Activated CD4-positive, alpha-beta T cell treated with anti-CD3 and anti-CD28 coated beads, Interleukin-2, Interleukin-4, amounts not matched to agents 100 ng/mL and 50 ng/mL, durations not matched to agents 16 hours and 8 hours (primary cell): ENCODE measurements around the gene KIAA1755.

Source experiments
- DNase-seq: peaks from one replicate; pipeline ENCODE4 v3.0.0-alpha.2; 2020; ENCODE audit warnings: low spot score

The KIAA1755 gene

GRCh38 chr20:38184101-38184500 is 76.4 kb downstream of the KIAA1755 start:
- DNase-seq = no peak

DNA sequence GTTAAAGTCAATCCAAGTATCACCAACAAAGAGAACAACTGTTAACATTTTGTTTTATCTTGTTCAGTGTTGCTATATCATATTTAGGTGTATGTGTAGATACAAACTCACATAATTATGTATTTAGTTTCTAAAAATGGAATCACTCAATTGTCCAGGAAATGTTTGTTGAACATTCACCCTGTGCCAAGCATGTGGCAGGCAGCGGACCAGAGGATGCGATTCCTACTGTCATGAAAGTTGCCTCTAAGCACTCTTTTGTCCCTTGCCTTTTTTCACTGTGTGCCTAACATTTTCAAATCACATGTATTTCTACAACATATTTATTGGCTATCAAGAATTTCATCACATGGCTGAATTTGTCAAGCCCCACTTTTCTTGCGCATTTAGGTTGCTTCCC is 78.6 kb downstream of the KIAA1755 start:
- DNase-seq = no peak

GRCh38 chr20:38181207-38181801 is 79.2 kb downstream of the KIAA1755 start:
- no peak for DNase-seq

DNA sequence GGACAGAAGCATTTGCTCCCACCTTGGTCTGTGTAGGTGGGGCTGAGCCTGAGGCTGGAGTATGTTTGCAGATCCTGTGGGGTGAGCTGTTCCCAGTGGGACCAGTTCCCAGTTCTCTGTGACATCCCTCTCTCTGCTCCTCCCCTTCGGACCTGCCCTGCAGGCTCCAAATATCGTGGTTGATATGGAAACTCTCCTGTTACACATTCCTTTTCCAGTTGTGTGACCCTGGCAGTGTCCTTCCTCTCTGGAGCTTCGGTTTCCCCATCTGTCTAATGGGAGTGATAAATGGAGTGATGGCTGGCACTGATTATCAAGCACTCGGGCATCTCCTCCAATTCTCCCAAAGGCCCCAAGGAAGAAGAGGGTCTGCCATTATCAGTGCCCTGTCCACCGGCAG is 79.8 kb downstream of the KIAA1755 start:
- DNase-seq = no peak

- no peak for DNase-seq
These were observed 80.7 kb downstream of the KIAA1755 start for GRCh38 chr20:38179846-38180245.

DNA sequence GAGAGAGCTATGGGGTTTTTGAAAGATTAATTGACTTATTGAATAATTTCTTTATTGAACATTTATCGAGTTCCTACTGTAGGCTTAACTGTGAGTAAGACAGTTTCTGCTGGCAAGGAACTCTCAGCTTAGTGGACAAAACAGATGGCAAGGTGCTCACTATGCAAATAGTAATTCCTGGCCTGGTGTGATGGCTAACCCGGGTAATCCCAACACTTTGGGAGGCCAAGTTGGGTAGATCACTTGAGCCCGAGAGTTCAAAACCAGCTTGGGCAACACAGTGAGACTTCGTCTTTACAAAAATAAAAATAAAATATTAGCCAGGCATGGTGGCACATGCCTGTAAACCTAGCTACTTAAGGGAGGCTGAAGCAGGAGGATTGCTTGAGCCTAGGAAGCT is 82.0 kb downstream of the KIAA1755 start:
- DNase-seq = no peak

GRCh38 chr20:38178065-38178491 is 82.5 kb downstream of the KIAA1755 start:
- DNase-seq = no peak

DNA sequence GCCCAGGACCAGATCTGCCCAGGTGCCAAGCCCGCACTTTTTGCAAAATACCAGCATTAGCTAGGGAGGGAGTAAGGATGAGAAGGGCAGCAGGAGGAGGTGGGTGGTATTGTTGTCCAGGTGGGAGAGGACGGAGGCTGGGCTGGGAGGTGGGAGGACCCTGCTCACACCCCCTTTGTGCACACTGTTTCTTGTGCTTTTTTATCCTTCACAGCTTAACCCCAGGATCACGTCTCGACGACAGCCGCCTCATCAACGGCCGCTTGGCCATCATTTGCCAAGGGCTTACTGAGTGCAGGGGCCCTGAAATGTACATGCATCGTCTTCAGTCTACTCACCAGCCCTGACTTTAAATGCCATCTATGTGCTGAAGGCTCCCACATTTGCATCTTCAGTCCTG is 83.3 kb downstream of the KIAA1755 start:
- no peak for DNase-seq

GRCh38 chr20:38175304-38176180 is 85.0 kb downstream of the KIAA1755 start:
- no peak for DNase-seq

- DNase-seq = no peak
These were observed 87.0 kb downstream of the KIAA1755 start for GRCh38 chr20:38173237-38174156.

GRCh38 chr20:38172408-38172807 is 88.1 kb downstream of the KIAA1755 start:
- DNase-seq = no peak

GRCh38 chr20:38171675-38172043 is 88.9 kb downstream of the KIAA1755 start:
- DNase-seq = no peak

DNA sequence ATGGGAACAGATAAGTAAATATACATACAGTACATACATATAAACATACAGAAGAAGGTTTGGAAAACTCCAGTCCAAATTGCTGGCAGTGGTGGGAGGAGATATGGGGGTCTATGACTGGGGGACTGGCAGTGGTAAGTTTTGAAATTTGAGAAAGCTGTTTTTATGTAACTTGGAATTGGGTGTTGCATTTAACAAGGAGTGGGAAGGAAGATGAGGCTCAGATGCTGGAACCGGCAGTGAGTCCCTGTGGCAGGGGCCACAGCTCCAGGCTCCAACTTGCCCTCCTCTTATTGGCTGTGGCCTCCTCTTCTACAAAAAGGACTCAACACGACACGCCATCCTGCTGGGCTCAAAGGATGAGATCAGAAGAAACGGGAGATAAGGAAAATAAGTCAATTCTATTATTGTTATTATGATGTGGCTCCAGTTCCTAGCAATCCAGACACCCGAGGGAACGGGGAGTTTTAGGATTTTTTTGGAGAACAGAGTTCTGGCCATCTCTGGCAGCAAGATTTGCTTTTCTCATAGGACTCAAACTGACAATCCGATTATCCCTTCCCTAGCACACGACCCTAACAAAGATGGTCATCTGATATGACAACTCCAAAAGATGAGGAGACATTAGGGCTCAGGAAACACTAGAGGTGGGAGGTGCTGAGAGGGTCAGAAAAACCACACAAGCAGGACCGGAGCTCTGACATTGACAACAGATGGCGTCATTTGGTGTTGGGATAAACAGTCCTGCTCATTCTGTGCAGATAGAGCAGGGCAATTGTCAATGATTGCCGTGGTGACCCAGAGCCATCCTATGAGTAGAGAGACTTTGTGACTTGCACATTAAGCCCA is 89.5 kb downstream of the KIAA1755 start:
- no peak for DNase-seq

GRCh38 chr20:38170219-38170825 is 90.2 kb downstream of the KIAA1755 start:
- DNase-seq = no peak

DNA sequence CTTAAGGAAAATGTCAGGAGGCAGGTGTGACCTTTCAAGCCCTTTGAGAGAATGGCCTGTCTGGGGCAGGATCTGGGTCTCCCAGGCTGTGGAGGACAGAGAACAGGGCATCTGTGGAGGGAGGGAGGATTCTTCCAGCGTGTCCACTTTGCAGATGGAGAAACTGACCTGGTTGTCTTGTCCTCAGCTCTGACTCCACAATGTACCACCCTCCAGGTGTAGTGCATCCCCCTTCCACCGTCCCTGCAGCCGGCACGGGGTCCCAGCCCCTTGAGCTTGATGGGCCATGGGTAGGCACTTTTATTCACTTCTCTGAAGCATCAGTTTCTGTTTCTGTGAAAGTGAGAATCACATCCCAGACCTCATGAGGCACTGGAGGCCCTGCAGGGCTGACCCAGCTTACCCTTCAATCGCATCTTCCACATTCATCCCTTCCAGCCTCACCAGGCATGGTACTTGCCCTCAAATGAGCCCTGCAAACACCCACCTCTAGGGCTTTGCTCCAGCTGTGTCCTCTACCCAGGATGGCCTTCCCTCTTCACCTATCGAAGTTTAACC is 90.8 kb downstream of the KIAA1755 start:
- no peak for DNase-seq

DNA sequence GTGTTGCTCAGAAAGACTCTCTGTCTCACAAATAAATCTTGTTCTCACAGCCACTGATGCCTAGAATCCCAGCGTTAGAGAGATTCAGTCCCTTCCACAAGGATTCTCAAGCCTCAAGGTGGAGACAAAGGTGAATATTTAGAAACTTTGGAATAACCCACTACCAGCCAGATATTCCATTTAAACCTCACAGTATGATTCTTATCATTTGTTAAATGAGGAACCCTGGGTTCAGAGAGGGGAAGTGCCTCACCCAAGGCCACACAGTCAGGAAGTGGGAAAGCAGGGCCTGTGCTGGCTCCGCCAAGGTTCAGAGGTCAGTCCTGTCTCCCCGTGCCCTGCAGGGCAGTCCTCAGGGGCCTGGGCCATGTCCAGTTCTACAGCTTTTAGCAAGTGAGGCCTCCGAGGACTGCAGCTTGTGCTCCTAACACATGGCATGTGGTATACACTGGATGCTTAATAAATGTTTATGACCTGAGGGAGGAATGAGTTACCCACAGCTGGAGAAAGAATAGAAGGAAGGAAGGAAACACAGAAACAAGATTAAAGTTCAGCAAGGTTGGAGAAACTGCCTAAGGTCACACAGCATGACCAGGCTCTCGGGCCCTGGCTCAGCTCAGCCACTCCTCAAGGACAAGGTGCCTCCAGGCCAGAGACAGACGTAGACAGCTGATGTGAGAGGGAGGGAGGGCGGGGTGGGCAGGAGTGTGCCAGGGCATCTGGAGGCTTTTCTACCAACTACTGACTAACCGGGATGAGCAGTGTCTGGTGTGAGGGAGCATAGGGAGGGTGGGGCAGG is 91.5 kb downstream of the KIAA1755 start:
- DNase-seq = no peak

GRCh38 chr20:38167851-38168760 is 92.4 kb downstream of the KIAA1755 start:
- DNase-seq = no peak

DNA sequence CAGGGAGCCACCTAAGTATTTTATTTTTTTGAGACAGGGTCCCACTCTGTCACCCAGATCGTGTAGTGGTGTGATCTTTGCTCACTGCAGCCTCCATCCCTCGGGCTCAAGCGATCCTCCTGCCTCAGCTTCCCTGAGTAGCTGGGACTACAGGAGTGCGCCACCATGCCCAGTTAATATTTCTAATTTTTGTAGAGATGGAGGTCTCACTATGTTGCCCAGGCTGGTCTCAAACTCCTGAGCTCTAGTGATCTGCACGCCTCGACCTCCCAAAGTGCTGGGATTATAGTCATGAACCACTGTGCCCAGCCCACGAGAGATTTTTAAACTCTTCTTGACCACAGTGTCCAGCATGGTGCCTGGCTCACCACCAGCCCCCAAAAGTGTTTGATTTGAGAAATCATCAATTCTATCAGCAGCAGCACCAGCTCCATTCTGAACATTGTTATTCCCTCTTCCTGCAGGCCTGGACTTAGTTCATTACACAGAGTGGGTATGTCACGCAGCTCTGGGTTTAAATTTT is 93.1 kb downstream of the KIAA1755 start:
- DNase-seq = no peak
